Neural progenitor cell (in vitro differentiated cells): ENCODE measurements around the gene VANGL2. TPM values are rescaled to one million over a fixed set of nuclear protein-coding genes. Genes with fewer than 3 reads are reported as not detected.

ENCODE experiments used
- DNase-seq: peaks from one replicate; pipeline ENCODE4 v3.0.0-alpha.2; 2016; ENCODE audit warnings: low spot score
- H2AFZ ChIP-seq: fragments of 200-600 bp; sonication (generic); replicated peaks from 2 replicates; pipeline ENCODE4 v1.6.1; 2016; ENCODE audit warnings: antibody characterized with exemption
- H3F3A ChIP-seq: fragments of 200-600 bp; sonication (generic); 2 replicates; pipeline ENCODE4 v1.6.1; 2016; ENCODE audit warnings: antibody characterized with exemption, low read depth
- H3K27ac ChIP-seq: fragments of 200-600 bp; sonication (generic); 2 replicates; pipeline ENCODE4 v1.5.1; 2016; ENCODE audit warnings: mild to moderate bottlenecking
- H3K27me3 ChIP-seq: fragments of 200-600 bp; sonication (generic); 2 replicates; pipeline ENCODE4 v1.6.1; 2016; ENCODE audit warnings: mild to moderate bottlenecking, moderate library complexity
- H3K36me3 ChIP-seq: fragments of 200-600 bp; sonication (generic); 2 replicates; pipeline ENCODE4 v1.5.1; 2016
- H3K4me1 ChIP-seq: fragments of 200-600 bp; sonication (generic); 2 replicates; pipeline ENCODE4 v1.6.1; 2016; ENCODE audit warnings: mixed run types
- H3K4me2 ChIP-seq: fragments of 200-600 bp; sonication (generic); 2 replicates; pipeline ENCODE4 v1.6.1; 2016
- H3K4me3 ChIP-seq: fragments of 200-600 bp; sonication (generic); 2 replicates; pipeline ENCODE4 v1.5.1; 2016
- H3K79me2 ChIP-seq: fragments of 200-600 bp; sonication (generic); 2 replicates; pipeline ENCODE4 v1.6.1; 2016; ENCODE audit warnings: low read depth
- H3K9ac ChIP-seq: fragments of 200-600 bp; sonication (generic); 2 replicates; pipeline ENCODE4 v1.6.1; 2016
- H3K9me3 ChIP-seq: fragments of 200-600 bp; sonication (generic); 2 replicates; pipeline ENCODE4 v1.5.1; 2016; ENCODE audit warnings: low read depth
- H4K20me1 ChIP-seq: fragments of 200-600 bp; sonication (generic); 2 replicates; pipeline ENCODE4 v1.6.1; 2016; ENCODE audit warnings: low read depth
- H3K27ac Mint-ChIP-seq: 3 replicates; pipeline ENCODE4 v1.8.0; 2021; ENCODE audit warnings: mixed read lengths
- H3K27me3 Mint-ChIP-seq: 2 replicates; pipeline ENCODE4 v1.8.0; 2022; ENCODE audit warnings: low read depth, mild to moderate bottlenecking, inconsistent platforms, moderate library complexity, mixed read lengths; ENCODE audit not compliant: insufficient read depth
- H3K36me3 Mint-ChIP-seq: 3 replicates; pipeline ENCODE4 v1.8.0; 2021; ENCODE audit warnings: mixed read lengths
- H3K4me1 Mint-ChIP-seq: 3 replicates; pipeline ENCODE4 v1.8.0; 2021; ENCODE audit warnings: mixed read lengths
- H3K4me3 Mint-ChIP-seq: 3 replicates; pipeline ENCODE4 v1.8.0; 2021; ENCODE audit warnings: mild to moderate bottlenecking, moderate library complexity, mixed read lengths
- H3K9me3 Mint-ChIP-seq: 3 replicates; pipeline ENCODE4 v1.8.0; 2020; ENCODE audit warnings: mixed read lengths
- EZH2 ChIP-seq: fragments of 200-600 bp; sonication (generic); IDR thresholded peaks from 2 replicates; pipeline ENCODE4 v1.6.1; 2017; ENCODE audit warnings: antibody characterized with exemption, mild to moderate bottlenecking, moderate library complexity
- EZH2phosphoT487 ChIP-seq: fragments of 200-600 bp; sonication (generic); IDR thresholded peaks from 2 replicates; pipeline ENCODE4 v1.6.1; 2017; ENCODE audit warnings: antibody characterized with exemption
- total RNA-seq: library from RNA; depleted of rRNA; stranded (reverse); fragments of >200 nt; gene quantifications from 2 replicates; pipeline ENCODE4 v1.2.3, GENCODE V29; 2015; ENCODE audit warnings: low replicate concordance
- TF ChIP-seq, protein P1 (sequence below): fragments of 200-600 bp; sonication (generic); IDR thresholded peaks from 2 replicates; pipeline ENCODE4 v1.5.1; 2017; ENCODE audit warnings: antibody characterized with exemption, mild to moderate bottlenecking

The VANGL2 gene
- total RNA-seq, 1 donor from 2014 or later, result 23.0 TPM

DNA sequence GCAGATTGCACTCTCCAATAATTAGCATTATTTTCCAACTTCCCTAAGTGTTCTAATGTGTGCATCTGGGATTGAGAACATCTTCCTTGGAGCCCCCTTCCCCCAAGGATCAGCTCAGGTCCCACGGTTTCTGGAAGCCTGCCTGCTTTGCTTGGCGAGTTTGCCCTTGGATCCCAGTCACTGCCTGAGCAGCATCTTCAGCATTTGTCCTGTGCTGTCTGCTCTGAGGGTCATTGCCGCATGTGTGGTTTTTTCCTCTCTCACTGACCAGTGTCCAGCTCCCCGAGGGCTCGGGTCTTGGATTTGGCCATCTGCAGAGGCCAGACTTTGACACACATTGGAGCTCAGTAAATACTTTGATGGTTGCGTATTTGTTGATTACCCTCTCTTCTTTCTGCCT, 18.1 kb downstream of the VANGL2 start:
- peaks cover 5% of the 10 kb centered on the region for H3K36me3 ChIP-seq
- H3K27ac ChIP-seq, result no peak overlapping the region
- no peak overlapping the region for H3K4me3 Mint-ChIP-seq

DNA sequence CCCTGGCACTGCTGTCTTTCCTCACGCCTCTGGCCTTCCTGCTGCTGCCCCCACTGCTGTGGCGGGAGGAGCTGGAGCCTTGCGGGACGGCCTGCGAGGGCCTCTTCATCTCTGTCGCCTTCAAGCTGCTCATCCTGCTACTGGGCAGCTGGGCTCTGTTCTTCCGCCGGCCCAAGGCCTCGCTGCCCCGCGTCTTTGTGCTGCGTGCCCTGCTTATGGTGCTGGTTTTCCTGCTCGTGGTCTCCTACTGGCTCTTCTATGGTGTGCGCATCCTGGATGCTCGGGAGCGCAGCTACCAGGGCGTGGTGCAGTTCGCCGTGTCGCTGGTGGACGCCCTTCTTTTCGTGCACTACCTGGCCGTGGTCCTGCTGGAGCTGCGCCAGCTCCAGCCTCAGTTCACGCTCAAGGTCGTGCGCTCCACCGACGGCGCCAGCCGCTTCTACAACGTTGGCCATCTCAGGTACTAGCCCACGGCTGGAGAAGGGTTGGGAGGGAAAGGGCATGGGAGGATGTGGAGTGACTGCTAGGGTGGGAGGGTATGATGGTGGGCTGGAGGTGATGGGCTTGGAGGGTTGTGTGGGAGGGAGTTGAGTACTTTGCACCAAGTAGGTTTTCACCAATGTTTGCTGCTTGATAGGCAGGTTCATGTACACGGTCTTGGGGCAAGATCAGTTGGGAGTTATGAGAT, 18.9 kb downstream of the VANGL2 start:
- Histone ChIP-seq H3K27me3 (no peaks in the 10 kb centered on the region), H3K4me2 (no peak overlapping the region), H3F3A (no peaks in the 10 kb centered on the region), H2AFZ (no peak overlapping the region), H3K27ac (no peak overlapping the region), H3K36me3 (peaks cover 6% of the 10 kb centered on the region), H3K4me1 (peaks cover 3% of the 10 kb centered on the region), H3K9ac (no peak overlapping the region), H3K4me3 (no peak overlapping the region), H4K20me1 (peaks cover 49% of the 10 kb centered on the region), H3K79me2 (peaks cover 22% of the 10 kb centered on the region), H3K9me3 (no peaks in the 10 kb centered on the region)
- no peak for TF ChIP-seq EZH2phosphoT487
- TF ChIP-seq, protein P1, sequence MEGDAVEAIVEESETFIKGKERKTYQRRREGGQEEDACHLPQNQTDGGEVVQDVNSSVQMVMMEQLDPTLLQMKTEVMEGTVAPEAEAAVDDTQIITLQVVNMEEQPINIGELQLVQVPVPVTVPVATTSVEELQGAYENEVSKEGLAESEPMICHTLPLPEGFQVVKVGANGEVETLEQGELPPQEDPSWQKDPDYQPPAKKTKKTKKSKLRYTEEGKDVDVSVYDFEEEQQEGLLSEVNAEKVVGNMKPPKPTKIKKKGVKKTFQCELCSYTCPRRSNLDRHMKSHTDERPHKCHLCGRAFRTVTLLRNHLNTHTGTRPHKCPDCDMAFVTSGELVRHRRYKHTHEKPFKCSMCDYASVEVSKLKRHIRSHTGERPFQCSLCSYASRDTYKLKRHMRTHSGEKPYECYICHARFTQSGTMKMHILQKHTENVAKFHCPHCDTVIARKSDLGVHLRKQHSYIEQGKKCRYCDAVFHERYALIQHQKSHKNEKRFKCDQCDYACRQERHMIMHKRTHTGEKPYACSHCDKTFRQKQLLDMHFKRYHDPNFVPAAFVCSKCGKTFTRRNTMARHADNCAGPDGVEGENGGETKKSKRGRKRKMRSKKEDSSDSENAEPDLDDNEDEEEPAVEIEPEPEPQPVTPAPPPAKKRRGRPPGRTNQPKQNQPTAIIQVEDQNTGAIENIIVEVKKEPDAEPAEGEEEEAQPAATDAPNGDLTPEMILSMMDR, result no peak
- no peak for TF ChIP-seq EZH2
- Mint-ChIP-seq H3K27me3 (peaks cover 2% of the 10 kb centered on the region), H3K27ac (no peak overlapping the region), H3K36me3 (peaks cover 52% of the 10 kb centered on the region), H3K9me3 (no peaks in the 10 kb centered on the region), H3K4me1 (peaks cover 9% of the 10 kb centered on the region), H3K4me3 (peak overlapping the region; percentile 24)
- DNase-seq, result no peak

More for the DNA sequence above, 18.1 kb downstream of the VANGL2 start:
- no peak for DNase-seq
- peaks cover 17% of the 10 kb centered on the region for H3K4me1 Mint-ChIP-seq
- no peak overlapping the region for H3K9ac ChIP-seq
- H3K4me2 ChIP-seq, result no peak overlapping the region
- H3K27me3 ChIP-seq, result no peaks in the 10 kb centered on the region
- no peaks in the 10 kb centered on the region for H3K9me3 Mint-ChIP-seq
- peaks cover 30% of the 10 kb centered on the region for H3K79me2 ChIP-seq
- no peak for TF ChIP-seq EZH2
- TF ChIP-seq, protein P1, result no peak
- TF ChIP-seq EZH2phosphoT487, result no peak
- peaks cover 2% of the 10 kb centered on the region for H3K27me3 Mint-ChIP-seq
- H4K20me1 ChIP-seq, result peaks cover 56% of the 10 kb centered on the region
- no peak overlapping the region for H3K4me3 ChIP-seq
- no peak overlapping the region for H3K27ac Mint-ChIP-seq
- peaks cover 58% of the 10 kb centered on the region for H3K36me3 Mint-ChIP-seq
- H3K9me3 ChIP-seq, result no peaks in the 10 kb centered on the region
- H2AFZ ChIP-seq, result no peak overlapping the region
- H3K4me1 ChIP-seq, result peaks cover 12% of the 10 kb centered on the region
- no peaks in the 10 kb centered on the region for H3F3A ChIP-seq

DNA sequence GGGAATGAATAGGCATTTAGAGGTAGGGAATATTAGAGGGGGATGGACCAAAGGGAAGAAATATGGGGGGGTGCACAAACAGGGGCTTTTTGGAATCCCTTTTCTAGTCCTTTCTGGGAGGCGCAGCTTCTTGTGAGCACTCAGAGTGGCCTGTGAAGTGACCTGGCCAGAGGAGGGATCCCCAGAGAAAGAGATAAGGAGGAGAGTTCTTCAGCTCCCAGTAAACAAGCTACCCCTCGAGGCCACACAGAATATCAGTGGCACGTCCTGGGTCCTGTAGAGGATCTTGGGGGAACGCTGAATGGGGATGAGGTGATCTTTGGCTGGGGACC, 19.4 kb downstream of the VANGL2 start:
- Mint-ChIP-seq H3K27me3 (peaks cover 1% of the 10 kb centered on the region), H3K4me1 (peaks cover 5% of the 10 kb centered on the region), H3K36me3 (peaks cover 55% of the 10 kb centered on the region), H3K9me3 (no peaks in the 10 kb centered on the region), H3K27ac (no peak overlapping the region), H3K4me3 (no peak overlapping the region)
- H3K79me2 ChIP-seq, result peaks cover 17% of the 10 kb centered on the region
- H3K4me3 ChIP-seq, result no peak overlapping the region
- no peaks in the 10 kb centered on the region for H3F3A ChIP-seq
- DNase-seq, result no peak
- no peaks in the 10 kb centered on the region for H3K9me3 ChIP-seq
- H3K36me3 ChIP-seq, result peaks cover 6% of the 10 kb centered on the region
- no peak overlapping the region for H3K27ac ChIP-seq
- H3K27me3 ChIP-seq, result no peaks in the 10 kb centered on the region
- no peaks in the 10 kb centered on the region for H3K4me1 ChIP-seq
- TF ChIP-seq EZH2, result no peak
- TF ChIP-seq EZH2phosphoT487, result no peak
- TF ChIP-seq, protein P1, result no peak
- H3K4me2 ChIP-seq, result no peak overlapping the region
- H3K9ac ChIP-seq, result no peak overlapping the region
- peaks cover 44% of the 10 kb centered on the region for H4K20me1 ChIP-seq
- H2AFZ ChIP-seq, result no peak overlapping the region
